ENCODE results near the gene RNF220.
"Not testable (repeated sequence)": the region's sequence is repeated elsewhere in the genome, so short reads cannot be mapped to it uniquely, and the experiment has no call there.

The RNF220 gene

GRCh38 chr1:44554706-44555105 lies 149.7 kb downstream of the RNF220 start:
- DNase-seq: no peak

DNA sequence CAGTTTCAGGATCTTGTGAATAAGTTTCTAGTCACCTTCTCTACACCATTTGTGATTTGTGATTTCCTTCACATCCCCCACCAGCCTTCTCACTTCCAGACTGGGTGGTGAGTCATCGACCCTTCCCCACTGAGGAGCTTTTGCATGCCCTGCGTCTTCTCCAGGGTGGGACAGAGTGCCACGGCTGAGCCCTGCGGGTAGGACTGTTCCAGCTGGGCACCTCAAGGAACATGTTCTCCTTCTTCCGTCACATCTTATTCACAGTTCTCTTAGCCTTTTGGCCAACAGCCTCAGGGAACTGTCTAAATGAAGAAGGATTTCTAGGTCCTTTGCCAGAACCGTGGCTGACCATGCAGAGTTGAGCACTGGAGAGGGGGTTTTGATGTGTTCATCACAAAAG lies 152.7 kb downstream of the RNF220 start:
- no peak for DNase-seq

GRCh38 chr1:44558883-44559282 lies 153.8 kb downstream of the RNF220 start:
- DNase-seq: no peak

DNA sequence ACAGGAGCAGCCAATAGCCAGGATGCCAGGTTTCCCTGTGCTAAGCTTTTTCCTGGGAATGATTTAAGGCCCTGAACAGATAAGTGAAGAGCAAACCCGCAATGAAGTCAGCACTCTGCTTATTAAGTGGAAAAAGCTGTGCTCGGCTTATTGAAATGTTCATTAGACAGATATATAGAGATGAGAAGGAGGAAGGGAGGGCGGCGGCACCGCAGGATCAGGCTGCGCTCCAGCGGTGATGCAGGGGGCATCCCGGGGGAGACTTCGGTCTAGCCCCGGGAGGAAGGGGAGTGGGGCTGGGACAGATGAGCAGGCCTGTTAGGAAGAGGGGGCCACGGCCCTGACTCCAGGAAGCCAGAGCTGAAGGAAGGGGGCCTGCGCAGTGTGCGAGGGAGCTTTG lies 154.3 kb downstream of the RNF220 start:
- DNase-seq: no peak

GRCh38 chr1:44559913-44560312 lies 154.9 kb downstream of the RNF220 start:
- no peak for DNase-seq

DNA sequence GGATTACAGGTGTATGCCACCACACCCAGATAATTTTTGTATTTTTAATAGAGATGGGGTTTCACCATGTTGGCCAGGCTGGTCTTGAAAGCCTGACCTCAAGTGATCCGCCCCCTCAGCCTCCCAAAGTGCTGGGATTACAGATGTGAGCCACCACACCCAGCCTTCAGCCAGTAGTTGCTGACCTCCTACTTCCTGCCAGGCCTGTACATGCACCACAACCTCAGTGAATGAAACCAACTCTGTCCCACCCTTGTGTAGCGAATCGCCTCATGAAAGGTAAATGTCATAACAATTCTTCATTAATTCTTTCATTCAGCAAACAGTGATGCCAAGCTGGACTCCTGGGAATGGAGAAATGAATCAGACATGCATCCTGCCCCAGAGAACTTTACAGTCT lies 155.6 kb downstream of the RNF220 start:
- not testable (repeated sequence) for DNase-seq

DNA sequence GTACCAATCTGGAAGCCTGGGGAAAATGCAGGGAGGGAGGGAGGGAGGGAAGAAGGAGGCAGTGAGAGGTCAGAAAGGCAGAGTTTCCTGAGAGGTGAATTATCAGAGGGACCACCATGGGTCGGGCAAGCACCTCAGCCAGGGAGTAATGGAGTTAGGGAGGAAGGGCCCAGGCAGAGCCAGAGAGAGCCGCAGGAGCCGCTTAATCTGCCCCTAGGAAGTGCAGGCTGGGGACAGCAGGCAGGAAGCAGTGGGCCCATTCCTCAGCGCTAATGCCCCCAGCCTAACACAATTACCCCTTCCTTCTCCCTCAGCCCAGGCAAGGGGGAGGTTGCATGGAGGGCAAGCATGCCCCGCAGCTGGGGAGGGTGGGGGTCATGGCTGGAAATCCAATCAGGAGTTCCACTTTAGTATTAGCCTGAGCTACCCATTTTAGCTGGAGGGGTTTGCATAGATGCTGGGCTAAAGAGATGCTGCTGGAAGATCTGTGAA lies 160.2 kb downstream of the RNF220 start:
- DNase-seq: no peak

DNA sequence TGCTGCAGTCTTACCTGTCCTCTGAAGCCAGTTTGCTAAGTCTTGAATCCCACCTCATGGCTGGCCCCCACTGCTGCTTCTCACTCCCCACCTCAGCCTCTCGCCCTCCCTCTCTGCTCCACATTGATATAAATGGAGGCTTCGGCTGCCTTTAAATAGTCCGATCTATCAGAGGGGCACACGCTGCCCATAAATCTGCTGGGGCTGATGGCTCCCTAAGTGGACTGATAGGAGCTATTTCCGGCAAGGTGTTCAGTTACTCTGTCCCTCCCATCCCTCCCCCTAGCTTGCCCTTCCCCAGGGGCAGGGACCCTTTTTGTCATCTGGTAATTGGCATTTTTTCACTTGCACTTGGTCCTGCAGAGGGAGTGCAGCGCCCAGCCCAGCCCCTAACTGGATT lies 160.8 kb downstream of the RNF220 start:
- DNase-seq: no peak

GRCh38 chr1:44566281-44567046 lies 161.4 kb downstream of the RNF220 start:
- no peak for DNase-seq

DNA sequence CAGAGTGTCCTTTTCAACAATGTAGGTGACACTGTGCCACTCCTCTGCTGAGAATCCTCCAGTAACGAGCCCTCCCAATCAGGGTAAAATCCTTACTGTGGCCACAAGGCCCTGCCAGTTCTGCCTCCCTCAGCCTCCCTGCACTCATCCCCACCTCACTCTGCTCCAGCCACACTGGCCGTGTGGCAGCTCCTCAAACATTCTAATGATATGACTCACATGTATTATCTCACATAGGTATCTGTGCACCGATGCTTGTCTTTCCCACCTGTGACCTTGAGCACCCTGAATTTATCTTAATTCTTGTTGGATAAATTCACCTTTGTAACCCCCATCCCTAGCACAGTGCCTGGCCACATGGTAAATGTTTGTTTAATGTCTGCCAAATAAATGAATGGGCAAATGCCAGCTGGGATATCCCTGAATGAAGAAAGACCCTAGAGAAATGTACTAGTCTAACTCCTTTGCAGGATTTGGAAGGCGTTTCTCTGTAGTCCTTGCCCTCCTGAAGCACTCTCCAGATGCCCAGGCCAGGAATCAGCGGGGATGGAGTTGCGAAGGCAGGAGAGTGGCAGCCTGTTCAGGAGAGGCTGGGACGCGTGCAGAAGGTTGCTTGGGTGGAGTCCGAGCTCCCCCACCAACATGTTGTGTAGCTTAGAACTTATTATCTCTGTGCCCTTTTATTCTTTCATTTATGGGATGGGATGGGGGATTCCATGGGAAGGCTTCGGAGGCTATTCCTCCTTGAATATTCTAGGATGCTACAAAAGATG lies 163.3 kb downstream of the RNF220 start:
- DNase-seq: no peak

DNA sequence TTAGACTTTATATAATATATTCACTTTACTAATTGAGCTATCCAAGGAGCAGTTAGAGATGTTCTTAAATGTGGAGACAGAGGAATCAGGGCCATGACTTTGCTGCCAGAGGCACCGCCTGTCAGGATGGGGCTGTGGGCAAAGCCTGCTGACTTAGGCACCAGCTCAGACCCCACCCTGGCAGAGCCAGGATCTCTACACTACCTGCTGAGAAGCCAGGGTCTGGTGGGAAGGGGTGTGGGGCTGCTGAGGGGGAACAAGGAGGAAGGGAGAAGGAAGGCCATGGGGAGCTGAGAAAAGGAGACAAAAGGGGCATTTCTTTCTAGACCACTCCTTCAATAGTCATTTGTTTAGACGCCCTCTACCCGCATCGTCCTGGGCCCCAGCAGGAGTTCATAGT lies 164.4 kb downstream of the RNF220 start:
- no peak for DNase-seq

- peak; percentile 68 for DNase-seq
These were observed 166.9 kb downstream of the RNF220 start for GRCh38 chr1:44571712-44572571.

DNA sequence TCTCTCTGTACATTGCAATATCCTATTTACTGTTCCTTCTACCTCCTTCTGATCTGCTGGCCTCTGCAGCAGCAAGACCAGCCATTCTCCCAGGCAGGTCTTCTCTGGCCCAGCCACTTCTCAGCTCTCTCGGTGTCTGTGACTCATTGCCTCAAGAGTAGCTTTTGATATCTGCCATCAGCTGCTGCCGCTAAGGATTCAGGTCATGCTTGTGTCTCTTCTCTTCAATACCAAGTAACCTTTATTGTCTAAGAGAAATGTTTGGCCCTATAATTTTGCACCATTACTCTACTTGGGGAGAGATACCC lies 167.5 kb downstream of the RNF220 start:
- DNase-seq: no peak

DNA sequence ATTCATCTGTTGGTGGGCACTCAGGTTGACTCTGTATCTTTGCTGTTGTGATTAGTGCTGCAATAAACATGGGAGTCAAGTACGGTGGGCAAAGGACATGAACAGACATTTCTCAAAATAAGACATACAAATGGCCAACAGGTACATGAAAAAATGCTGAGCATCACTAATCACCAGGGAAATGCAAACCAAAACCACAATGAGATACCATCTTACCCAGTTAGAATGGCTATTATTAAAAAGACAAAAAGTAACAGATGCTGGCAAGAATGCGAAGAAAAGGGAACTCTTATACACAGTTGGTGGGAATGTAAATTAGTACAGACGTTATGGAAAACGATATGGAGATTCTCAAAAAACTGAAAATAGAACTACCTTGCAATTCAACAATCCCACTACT lies 170.3 kb downstream of the RNF220 start:
- DNase-seq: no peak

DNA sequence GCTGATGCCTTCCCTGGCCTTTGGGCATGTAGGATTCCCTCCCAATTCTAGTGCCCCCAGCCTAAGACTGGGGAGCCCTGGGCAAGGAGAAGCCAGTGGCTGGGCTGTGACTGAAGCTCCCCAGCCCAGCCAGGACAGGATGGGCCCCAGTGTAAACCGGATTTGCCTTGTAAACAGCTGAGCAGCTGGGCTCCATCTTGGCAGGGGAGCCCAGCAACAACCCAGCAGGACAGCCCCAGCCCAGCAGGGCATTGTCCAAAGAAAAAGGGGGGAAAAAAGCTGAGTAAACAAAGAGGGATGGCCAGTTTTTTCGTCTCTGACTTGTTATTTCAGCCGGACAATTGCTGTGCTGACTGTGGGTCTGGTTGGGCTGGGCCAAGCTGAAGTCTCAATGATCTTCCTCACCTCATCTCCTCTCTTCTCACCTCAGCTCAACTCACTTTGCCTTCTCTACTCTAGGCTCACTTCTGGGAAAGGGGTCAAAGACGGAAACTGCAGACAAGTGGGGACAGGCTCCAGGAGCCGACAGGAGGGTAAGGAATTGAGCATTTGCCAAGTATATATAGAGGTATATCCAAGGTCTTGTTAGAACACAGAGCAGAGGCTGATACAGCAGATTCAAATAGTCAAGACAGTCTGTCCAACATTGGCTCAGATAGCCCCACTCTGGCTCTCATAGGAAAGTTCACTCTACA lies 171.5 kb downstream of the RNF220 start:
- DNase-seq: no peak

- no peak for DNase-seq
These were observed 176.2 kb downstream of the RNF220 start for GRCh38 chr1:44581205-44581604.

GRCh38 chr1:44584167-44584566 lies 179.1 kb downstream of the RNF220 start:
- DNase-seq: no peak

- DNase-seq: no peak
These were observed 180.4 kb downstream of the RNF220 start for GRCh38 chr1:44585315-44585920.

GRCh38 chr1:44587796-44588460 lies 182.9 kb downstream of the RNF220 start:
- no peak for DNase-seq

GRCh38 chr1:44588551-44589210 lies 183.6 kb downstream of the RNF220 start:
- no peak for DNase-seq

DNA sequence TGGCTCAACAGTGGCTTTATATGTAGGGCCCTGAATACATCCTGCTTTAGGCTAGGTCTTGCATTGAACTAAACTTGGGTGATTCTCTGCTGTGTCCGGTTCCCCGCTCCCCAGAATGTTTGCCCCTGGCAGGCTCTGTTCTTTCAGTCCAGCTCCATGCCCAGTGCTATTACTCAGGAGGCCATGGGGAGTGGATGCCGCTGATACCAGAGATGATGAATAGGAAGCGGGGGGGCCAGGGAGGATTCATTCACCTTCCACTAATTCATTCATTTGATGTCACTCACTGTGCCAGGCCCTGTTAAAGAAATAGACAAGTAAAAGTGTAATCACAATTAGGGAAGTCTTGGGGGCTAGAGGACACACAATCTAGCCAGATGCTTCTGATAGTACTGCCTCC lies 185.4 kb downstream of the RNF220 start:
- DNase-seq: no peak

Data from hematopoietic multipotent progenitor cell treated with erythropoietin and hydrocortisone succinate and interleukin-3 and kit ligand, for 8 days (in vitro differentiated cells).